Gastrocnemius medialis (tissue), 4 donors: ENCODE results near the gene BARX2. TPM values are rescaled to one million over a fixed set of nuclear protein-coding genes. Genes with fewer than 3 reads are reported as not detected.

Experiments
- ATAC-seq, 2 donors: fragments of 150-250 bp; one replicate each; pipeline ENCODE4 v1.9.1; 2016
- DNase-seq, 2 donors: peaks; one replicate each; pipeline ENCODE4 v3.0.0-alpha.2; 2019
- H3K27ac ChIP-seq, 4 donors: fragments of 200-600 bp; sonication (generic); 1 replicate in 1 of 4; 2 replicates in 3 of 4; pipeline ENCODE4 v1.5.1; 2016 to 2018; ENCODE audit warnings: mild to moderate bottlenecking in 2 of 4, moderate library complexity in 1 of 4
- H3K27me3 ChIP-seq, 3 donors: fragments of 200-600 bp; sonication (generic) in 2 of 3; 1 replicate in 1 of 3; 2 replicates in 2 of 3; pipeline versions ENCODE4 v1.5.1 to v1.6.0; 2016 to 2019; ENCODE audit warnings: mild to moderate bottlenecking in 1 of 3, moderate library complexity in 1 of 3
- H3K36me3 ChIP-seq, 2 donors: fragments of 200-600 bp; sonication (generic) in 1 of 2; one replicate each; pipeline ENCODE4 v1.5.1; 2017 to 2018
- H3K4me1 ChIP-seq, 2 donors: fragments of 200-600 bp; sonication (generic) in 1 of 2; one replicate each; pipeline ENCODE4 v1.5.1; 2016 to 2017; ENCODE audit warnings: mild to moderate bottlenecking in 2 of 2
- H3K4me3 ChIP-seq, 4 donors: fragments of 200-600 bp; sonication (generic) in 3 of 4; 1 replicate in 1 of 4; 2 replicates in 3 of 4; pipeline ENCODE4 v1.5.1; 2016 to 2019; ENCODE audit warnings: mild to moderate bottlenecking in 2 of 4
- H3K9me3 ChIP-seq, 3 donors: fragments of 200-600 bp; sonication (generic) in 2 of 3; 1 replicate in 1 of 3; 2 replicates in 2 of 3; pipeline ENCODE4 v1.5.1; 2016 to 2019
- CTCF ChIP-seq, 5 experiments: fragments of 450-650 bp in 3 of 5; fragments of 200-600 bp in 2 of 5; sonication (generic) in 2 of 5; IDR thresholded peaks in 4 of 5; conservative IDR thresholded peaks in 1 of 5; 1 replicate in 4 of 5; 2 replicates in 1 of 5; pipeline ENCODE4 v1.5.1; 2016 to 2019; ENCODE audit warnings: antibody characterized with exemption in 5 of 5, mild to moderate bottlenecking in 3 of 5, moderate library complexity in 3 of 5
- POLR2A ChIP-seq, 2 donors: fragments of 450-650 bp; IDR thresholded peaks; one replicate each; pipeline ENCODE4 v1.6.1; 2017; ENCODE audit warnings: antibody characterized with exemption in 2 of 2, mild to moderate bottlenecking in 2 of 2, moderate library complexity in 2 of 2
- in situ Hi-C, 4 donors: fragments of 200-750 bp; cut with MboI; loops; one replicate each; pipeline versions ENCODE4 v1.15.0 to v1.8.0; 2017; ENCODE audit warnings: low sequenced_read_pairs in 4 of 4
- intact Hi-C: fragments of 100-400 bp; cut with DNase I; formaldehyde crosslinking; loops from one replicate; pipeline ENCODE4 v1.15.1; 2023; ENCODE audit warnings: low total_unique reads
- total RNA-seq, 4 donors: library from RNA; depleted of rRNA; stranded (reverse); fragments of >200 nt; gene quantifications; one replicate each; pipeline versions ENCODE4 v1.1.0 to v1.2.3, GENCODE V29; 2016

BARX2 gene
- total RNA-seq, 4 donors from 2014 or later = 1.2 to 4.4 TPM; not detected in 2

GRCh38 chr11:129395883-129396282 lies 20.2 kb downstream of the BARX2 start:
- Histone ChIP-seq H3K4me3 (no peak overlapping the region), H3K9me3 (no peaks in the 10 kb centered on the region), H3K27me3 (peaks cover 0 to 5% (median 0%) of the 10 kb centered on the region in 3 donors), H3K4me1 (no peaks in the 10 kb centered on the region), H3K27ac (no peak overlapping the region), H3K36me3 (no peaks in the 10 kb centered on the region)
- intact Hi-C loops (no loop called here), in situ Hi-C loops (no loop called here)
- ATAC-seq = no peak
- no peak for TF ChIP-seq CTCF (IDR thresholded peaks at IDR 0.05 in 4 of 5, conservative IDR thresholded peaks at IDR 0.05 in 1 of 5)
- no peak for TF ChIP-seq POLR2A (IDR thresholded peaks at IDR 0.05)
- no peak for DNase-seq

- Histone ChIP-seq H3K36me3 (no peaks in the 10 kb centered on the region), H3K4me3 (no peak overlapping the region), H3K9me3 (no peaks in the 10 kb centered on the region), H3K4me1 (no peaks in the 10 kb centered on the region), H3K27me3 (peaks cover 0 to 5% (median 0%) of the 10 kb centered on the region in 3 donors), H3K27ac (no peak overlapping the region)
- ATAC-seq (no peak), DNase-seq (no peak)
- TF ChIP-seq CTCF (IDR thresholded peaks at IDR 0.05 in 4 of 5, conservative IDR thresholded peaks at IDR 0.05 in 1 of 5) (no peak), POLR2A (IDR thresholded peaks at IDR 0.05) (no peak)
- intact Hi-C loops = no loop called here
- in situ Hi-C loops = no loop called here
These were observed 20.8 kb downstream of the BARX2 start for GRCh38 chr11:129396454-129396853.

GRCh38 chr11:129402206-129403171 lies 26.8 kb downstream of the BARX2 start:
- no peaks in the 10 kb centered on the region for H3K36me3 ChIP-seq
- TF ChIP-seq CTCF (IDR thresholded peaks at IDR 0.05 in 4 of 5, conservative IDR thresholded peaks at IDR 0.05 in 1 of 5) (no peak), POLR2A (IDR thresholded peaks at IDR 0.05) (no peak)
- ATAC-seq (no peak), DNase-seq (no peak)
- no peaks in the 10 kb centered on the region for H3K27me3 ChIP-seq
- H3K9me3 ChIP-seq = no peaks in the 10 kb centered on the region
- in situ Hi-C loops = no loop called here
- H3K4me1 ChIP-seq = no peaks in the 10 kb centered on the region
- no peak overlapping the region for H3K27ac ChIP-seq
- intact Hi-C loops = no loop called here
- no peak overlapping the region for H3K4me3 ChIP-seq

- in situ Hi-C loops = no loop called here
- Histone ChIP-seq H3K27ac (no peak overlapping the region), H3K36me3 (no peaks in the 10 kb centered on the region), H3K27me3 (no peaks in the 10 kb centered on the region), H3K4me3 (no peak overlapping the region), H3K9me3 (no peaks in the 10 kb centered on the region), H3K4me1 (no peaks in the 10 kb centered on the region)
- TF ChIP-seq POLR2A (IDR thresholded peaks at IDR 0.05) (no peak), CTCF (IDR thresholded peaks at IDR 0.05 in 4 of 5, conservative IDR thresholded peaks at IDR 0.05 in 1 of 5) (no peak)
- intact Hi-C loops = no loop called here
- no peak for DNase-seq
- no peak for ATAC-seq
These were observed 29.1 kb downstream of the BARX2 start for GRCh38 chr11:129404731-129405130.
